Trophoblast cell (in vitro differentiated cells and primary cell): ENCODE measurements around the gene AHCYL1.

Experiments used
- DNase-seq, 2 donors: peaks; one replicate each; pipeline ENCODE4 v3.0.0-alpha.2; 2016
- H2AFZ ChIP-seq: 2 replicates; pipeline ENCODE4 v1.6.1; 2013; ENCODE audit warnings: low read length, moderate library complexity, mild to moderate bottlenecking; ENCODE audit not compliant: insufficient read depth, poor library complexity
- H2AK5ac ChIP-seq: 2 replicates; pipeline ENCODE4 v1.6.1; 2013; ENCODE audit warnings: mild to moderate bottlenecking, low read length
- H2BK120ac ChIP-seq: 2 replicates; pipeline ENCODE4 v1.6.1; 2013; ENCODE audit warnings: low read length, mild to moderate bottlenecking, moderate library complexity; ENCODE audit not compliant: insufficient read depth, poor library complexity
- H2BK12ac ChIP-seq: 2 replicates; pipeline ENCODE4 v1.6.1; 2013; ENCODE audit warnings: mild to moderate bottlenecking, low read length, moderate library complexity
- H2BK5ac ChIP-seq: 2 replicates; pipeline ENCODE4 v1.6.1; 2013; ENCODE audit warnings: low read length, low read depth, moderate library complexity, mild to moderate bottlenecking; ENCODE audit not compliant: poor library complexity
- H3K14ac ChIP-seq: 2 replicates; pipeline ENCODE4 v1.6.1; 2013; ENCODE audit warnings: mild to moderate bottlenecking, low read length
- H3K18ac ChIP-seq: 2 replicates; pipeline ENCODE4 v1.6.1; 2013; ENCODE audit warnings: mild to moderate bottlenecking, low read length
- H3K23ac ChIP-seq: 2 replicates; pipeline ENCODE4 v1.6.1; 2013; ENCODE audit warnings: low read length
- H3K27ac ChIP-seq: 2 replicates; pipeline ENCODE4 v1.5.1; 2013; ENCODE audit warnings: low read depth, mild to moderate bottlenecking, inconsistent platforms, low read length, moderate library complexity
- H3K27me3 ChIP-seq: 2 replicates; pipeline ENCODE4 v1.6.1; 2013; ENCODE audit warnings: inconsistent platforms, mild to moderate bottlenecking, low read length, moderate library complexity; ENCODE audit not compliant: insufficient read depth
- H3K36me3 ChIP-seq, 2 experiments: 1 replicate in 1 of 2; 2 replicates in 1 of 2; pipeline ENCODE4 v1.6.1; 2013; ENCODE audit warnings: low read length in 2 of 2, mild to moderate bottlenecking in 2 of 2, moderate library complexity in 1 of 2; ENCODE audit not compliant: insufficient read depth in 2 of 2, control insufficient read depth in 1 of 2
- H3K4ac ChIP-seq: 2 replicates; pipeline ENCODE4 v1.6.1; 2013; ENCODE audit warnings: low read depth, mild to moderate bottlenecking, low read length, moderate library complexity
- H3K4me1 ChIP-seq, 2 experiments: 1 replicate in 1 of 2; 2 replicates in 1 of 2; pipeline ENCODE4 v1.6.1; 2013; ENCODE audit warnings: low read length in 2 of 2, mild to moderate bottlenecking in 2 of 2, moderate library complexity in 1 of 2; ENCODE audit not compliant: insufficient read depth in 2 of 2, control insufficient read depth in 1 of 2
- H3K4me2 ChIP-seq: 2 replicates; pipeline ENCODE4 v1.6.1; 2013; ENCODE audit warnings: inconsistent platforms, mild to moderate bottlenecking, low read length, moderate library complexity
- H3K4me3 ChIP-seq: 2 replicates; pipeline ENCODE4 v1.5.1; 2013; ENCODE audit warnings: mild to moderate bottlenecking, low read depth, low read length, inconsistent platforms
- H3K79me1 ChIP-seq: one replicate; pipeline ENCODE4 v1.6.1; 2013; ENCODE audit warnings: low read length
- H3K79me2 ChIP-seq: 2 replicates; pipeline ENCODE4 v1.6.1; 2013; ENCODE audit warnings: low read length, mild to moderate bottlenecking; ENCODE audit not compliant: control insufficient read depth, insufficient read depth, poor library complexity
- H3K9ac ChIP-seq: 2 replicates; pipeline ENCODE4 v1.6.1; 2013; ENCODE audit warnings: mild to moderate bottlenecking, low read length
- H3K9me3 ChIP-seq: 2 replicates; pipeline ENCODE4 v1.6.1; 2013; ENCODE audit warnings: low read depth, mild to moderate bottlenecking, control low read depth, inconsistent platforms, low read length; ENCODE audit not compliant: insufficient read depth
- H4K12ac ChIP-seq: 2 replicates; pipeline ENCODE4 v1.6.1; 2013; ENCODE audit warnings: low read depth, mild to moderate bottlenecking, low read length, moderate library complexity
- H4K8ac ChIP-seq: 2 replicates; pipeline ENCODE4 v1.6.1; 2013; ENCODE audit warnings: low read depth, mild to moderate bottlenecking, low read length, moderate library complexity
- H4K91ac ChIP-seq: one replicate; pipeline ENCODE4 v1.6.1; 2013; ENCODE audit warnings: low read depth, mild to moderate bottlenecking, low read length, moderate library complexity
- WGBS: extraction: QIAGEN DNeasy Blood & Tissue Kit; methylation state at CpG from one replicate; pipeline ENCODE4 v1.1.7; 2013; ENCODE audit warnings: missing lambda C conversion rate; ENCODE audit not compliant: insufficient read length, insufficient coverage; ENCODE audit errors: extremely low coverage; 5-methylcytosine and 5-hydroxymethylcytosine counted together

The AHCYL1 gene

DNA sequence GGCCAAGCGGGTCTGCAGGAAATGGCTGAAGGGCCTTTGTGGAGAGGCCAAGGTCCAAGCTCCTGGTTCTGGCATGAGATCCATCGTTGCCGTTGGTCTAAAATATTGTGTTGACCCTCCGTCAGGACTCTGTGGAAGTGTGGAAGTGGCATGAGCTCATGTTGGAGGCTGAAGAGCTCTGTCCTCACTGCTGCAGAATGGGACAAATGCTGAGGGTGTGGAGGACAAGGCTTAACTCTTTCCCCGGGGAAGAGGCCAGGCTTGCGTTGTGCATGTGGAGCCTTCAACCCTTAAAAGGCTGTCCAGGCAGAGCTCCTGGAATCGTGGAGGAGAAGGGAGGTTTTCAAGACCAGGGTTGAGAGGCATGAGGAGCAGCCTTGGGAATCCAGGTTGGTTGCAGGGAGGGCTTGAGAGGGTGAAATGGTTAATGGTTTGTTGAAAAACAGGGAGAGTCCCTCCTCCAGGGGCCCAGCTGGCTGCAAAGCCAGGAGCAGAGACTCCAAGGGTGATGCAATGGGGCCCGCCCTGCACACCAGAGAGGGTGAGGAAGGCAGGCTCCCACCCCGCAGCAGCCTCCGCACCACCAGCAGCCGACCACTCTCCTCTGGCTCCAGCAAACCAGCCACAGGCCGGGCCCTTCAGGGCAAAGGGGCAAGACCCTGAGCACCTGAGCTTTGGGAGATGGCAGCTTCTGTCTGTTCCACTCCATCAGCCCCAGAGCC lies 6.7 kb upstream of the AHCYL1 start:
- Histone ChIP-seq H3K14ac (peak overlapping the region; percentile 41), H3K4me2 (no peak overlapping the region), H2BK5ac (no peak overlapping the region), H3K23ac (no peak overlapping the region), H3K18ac (peak overlapping the region; percentile 54), H3K79me1 (peaks cover 22% of the 10 kb centered on the region), H3K4ac (no peak overlapping the region), H3K79me2 (no peaks in the 10 kb centered on the region), H2BK120ac (peak overlapping the region; percentile 41), H2AFZ (no peak overlapping the region), H2AK5ac (peak overlapping the region; percentile 2), H4K8ac (no peak overlapping the region), H4K12ac (no peak overlapping the region), H3K9me3 (no peaks in the 10 kb centered on the region), H2BK12ac (peak overlapping the region; percentile 5), H3K36me3 (no peaks in the 10 kb centered on the region), H3K27ac (no peak overlapping the region), H3K27me3 (no peaks in the 10 kb centered on the region), H3K4me1 (peaks cover 20 to 33% of the 10 kb centered on the region in 2 experiments), H3K9ac (no peak overlapping the region), H3K4me3 (no peak overlapping the region), H4K91ac (peak overlapping the region; percentile 48)
- no peak for DNase-seq
- no CpG with 5 or more reads among the region's 12 CpGs for WGBS

- no peak overlapping the region for H2AFZ ChIP-seq
- peaks cover 21 to 35% of the 10 kb centered on the region in 2 experiments for H3K4me1 ChIP-seq
- H4K8ac ChIP-seq = no peak overlapping the region
- no peak overlapping the region for H3K18ac ChIP-seq
- peaks cover 23% of the 10 kb centered on the region for H3K79me1 ChIP-seq
- H3K9me3 ChIP-seq = no peaks in the 10 kb centered on the region
- H3K36me3 ChIP-seq = no peaks in the 10 kb centered on the region
- peak overlapping the region; percentile 16 for H2BK120ac ChIP-seq
- WGBS = no CpG with 5 or more reads among the region's 9 CpGs
- no peak overlapping the region for H3K4ac ChIP-seq
- H3K23ac ChIP-seq = no peak overlapping the region
- peak overlapping the region; percentile 39 for H3K27ac ChIP-seq
- H3K27me3 ChIP-seq = no peaks in the 10 kb centered on the region
- no peak overlapping the region for H3K4me3 ChIP-seq
- H2BK12ac ChIP-seq = peak overlapping the region; percentile 59
- peak overlapping the region; percentile 59 for H4K91ac ChIP-seq
- no peak overlapping the region for H3K4me2 ChIP-seq
- no peak for DNase-seq
- H3K9ac ChIP-seq = no peak overlapping the region
- no peak overlapping the region for H2AK5ac ChIP-seq
- no peak overlapping the region for H3K14ac ChIP-seq
- H2BK5ac ChIP-seq = peak overlapping the region; percentile 45
- no peak overlapping the region for H4K12ac ChIP-seq
- no peaks in the 10 kb centered on the region for H3K79me2 ChIP-seq
These were observed 5.6 kb upstream of the AHCYL1 start for GRCh38 chr1:109978761-109979488.

- Histone ChIP-seq H3K4me1 (peaks cover 23 to 35% of the 10 kb centered on the region in 2 experiments), H3K27me3 (no peaks in the 10 kb centered on the region), H3K9ac (no peak overlapping the region), H2BK5ac (peak overlapping the region; percentile 45), H3K18ac (no peak overlapping the region), H2BK120ac (peak overlapping the region; percentile 9), H4K12ac (no peak overlapping the region), H3K23ac (no peak overlapping the region), H3K4me3 (no peak overlapping the region), H4K8ac (no peak overlapping the region), H3K27ac (peak overlapping the region; percentile 39), H3K79me1 (peaks cover 26% of the 10 kb centered on the region), H3K79me2 (no peaks in the 10 kb centered on the region), H3K14ac (no peak overlapping the region), H3K4ac (no peak overlapping the region), H4K91ac (peak overlapping the region; percentile 59), H2AK5ac (no peak overlapping the region), H3K4me2 (no peak overlapping the region), H3K36me3 (no peaks in the 10 kb centered on the region), H2BK12ac (no peak overlapping the region), H2AFZ (no peak overlapping the region), H3K9me3 (no peaks in the 10 kb centered on the region)
- no CpG with 5 or more reads among the region's 5 CpGs for WGBS
- DNase-seq = no peak
These were observed 5.0 kb upstream of the AHCYL1 start for GRCh38 chr1:109979489-109980091.

GRCh38 chr1:109980324-109981003 lies 4.1 kb upstream of the AHCYL1 start:
- Histone ChIP-seq H3K4me3 (no peak overlapping the region), H3K36me3 (no peaks in the 10 kb centered on the region), H4K12ac (no peak overlapping the region), H3K27ac (peak overlapping the region; percentile 28), H3K14ac (peak overlapping the region; percentile 47), H3K9me3 (no peaks in the 10 kb centered on the region), H2AK5ac (peak overlapping the region; percentile 64), H3K4ac (no peak overlapping the region), H3K4me1 (peaks cover 23 to 35% of the 10 kb centered on the region in 2 experiments), H3K23ac (no peak overlapping the region), H3K27me3 (no peaks in the 10 kb centered on the region), H3K79me1 (peaks cover 33% of the 10 kb centered on the region), H2BK12ac (peak overlapping the region; percentile 94), H4K8ac (no peak overlapping the region), H3K9ac (no peak overlapping the region), H3K18ac (peak overlapping the region; percentile 12), H3K79me2 (peaks cover 9% of the 10 kb centered on the region), H2AFZ (no peak overlapping the region), H4K91ac (peak overlapping the region; percentile 84), H2BK120ac (peak overlapping the region; percentile 39), H2BK5ac (peak overlapping the region; percentile 74), H3K4me2 (no peak overlapping the region)
- DNase-seq = peak in 1 of 2 donors; percentile 41
- WGBS = no CpG with 5 or more reads among the region's 6 CpGs
